ENCODE data around the gene ACY1. TPM values are rescaled to one million over a fixed set of nuclear protein-coding genes. Genes with fewer than 3 reads are reported as not detected.
A peak's percentile ranks its signal among the peaks of the same experiment; 100 is the strongest.

Gene ACY1
- total RNA-seq, 2 donors from 2014 or later = 31.1 to 40.2 TPM

DNA sequence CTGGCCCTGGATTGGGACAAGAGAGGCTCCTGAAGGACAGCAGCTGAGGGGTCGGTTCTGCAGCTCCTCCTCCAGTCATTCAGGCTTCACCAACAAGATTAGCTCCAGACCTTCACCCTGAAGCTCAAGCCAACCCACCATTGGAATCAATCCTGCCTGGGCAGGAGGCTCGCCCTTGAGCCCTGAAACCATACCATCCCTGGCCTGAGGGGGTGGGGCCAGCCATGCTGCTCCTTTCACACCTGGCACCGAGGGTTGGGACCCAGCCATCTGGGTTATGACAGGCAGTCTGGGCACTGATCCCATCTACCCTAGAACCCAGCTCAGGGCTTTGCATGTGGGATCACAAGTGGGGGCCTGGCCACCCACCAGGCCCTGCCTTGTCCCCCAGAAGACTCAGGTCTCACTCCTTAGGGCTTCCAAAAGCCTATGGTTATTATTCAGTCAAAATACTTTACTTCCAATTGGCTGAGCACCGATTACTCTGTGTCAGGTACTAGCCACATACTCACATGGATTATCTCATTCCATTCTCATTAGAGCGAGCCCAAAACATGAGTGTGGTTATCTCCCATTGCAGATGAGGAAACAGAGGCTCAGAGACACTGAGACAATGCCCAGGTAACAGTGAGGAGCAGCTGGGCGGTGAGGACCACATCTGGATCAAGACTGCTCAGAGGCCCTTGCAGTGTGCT, 12.6 kb upstream of the ACY1 start:
- no peaks in the 10 kb centered on the region for H3K9me3 ChIP-seq
- H3K27ac ChIP-seq = peak overlapping the region; percentile 25 to 52 (median 45)
- intact Hi-C loops (cut with DNase I) = no loop called here
- no peak overlapping the region for H3K4me3 ChIP-seq
- peaks cover 80% of the 10 kb centered on the region for H3K4me1 ChIP-seq
- ATAC-seq (no peak), DNase-seq (peak; percentile 76 to 92 (median 86))
- no peaks in the 10 kb centered on the region for H3K36me3 ChIP-seq (replicated peaks in 1 of 2; ENCODE audit: insufficient read depth in 1 of 2, low read depth in 2 of 2)
- no peaks in the 10 kb centered on the region for H3K27me3 ChIP-seq
- no peak for TF ChIP-seq POLR2A (IDR thresholded peaks at IDR 0.05)
- TF ChIP-seq, protein P1, sequence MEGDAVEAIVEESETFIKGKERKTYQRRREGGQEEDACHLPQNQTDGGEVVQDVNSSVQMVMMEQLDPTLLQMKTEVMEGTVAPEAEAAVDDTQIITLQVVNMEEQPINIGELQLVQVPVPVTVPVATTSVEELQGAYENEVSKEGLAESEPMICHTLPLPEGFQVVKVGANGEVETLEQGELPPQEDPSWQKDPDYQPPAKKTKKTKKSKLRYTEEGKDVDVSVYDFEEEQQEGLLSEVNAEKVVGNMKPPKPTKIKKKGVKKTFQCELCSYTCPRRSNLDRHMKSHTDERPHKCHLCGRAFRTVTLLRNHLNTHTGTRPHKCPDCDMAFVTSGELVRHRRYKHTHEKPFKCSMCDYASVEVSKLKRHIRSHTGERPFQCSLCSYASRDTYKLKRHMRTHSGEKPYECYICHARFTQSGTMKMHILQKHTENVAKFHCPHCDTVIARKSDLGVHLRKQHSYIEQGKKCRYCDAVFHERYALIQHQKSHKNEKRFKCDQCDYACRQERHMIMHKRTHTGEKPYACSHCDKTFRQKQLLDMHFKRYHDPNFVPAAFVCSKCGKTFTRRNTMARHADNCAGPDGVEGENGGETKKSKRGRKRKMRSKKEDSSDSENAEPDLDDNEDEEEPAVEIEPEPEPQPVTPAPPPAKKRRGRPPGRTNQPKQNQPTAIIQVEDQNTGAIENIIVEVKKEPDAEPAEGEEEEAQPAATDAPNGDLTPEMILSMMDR (IDR thresholded peaks at IDR 0.05) = peak in 2 of 7 experiments; percentile 0 to 18
- WGBS, 2 donors = 30 to 33% methylated on average over 3 to 6 of the region's 6 CpGs

GRCh38 chr3:51971350-51971749, 12.0 kb upstream of the ACY1 start:
- Histone ChIP-seq H3K36me3 (replicated peaks in 1 of 2; ENCODE audit: insufficient read depth in 1 of 2, low read depth in 2 of 2) (no peaks in the 10 kb centered on the region), H3K27me3 (no peaks in the 10 kb centered on the region), H3K4me1 (peaks cover 81% of the 10 kb centered on the region), H3K27ac (peak overlapping the region; percentile 17 to 52 (median 45)), H3K9me3 (no peaks in the 10 kb centered on the region), H3K4me3 (no peak overlapping the region)
- TF ChIP-seq, protein P1 (IDR thresholded peaks at IDR 0.05) = no peak
- no peak for TF ChIP-seq POLR2A (IDR thresholded peaks at IDR 0.05)
- no peak for DNase-seq
- 79 to 96% methylated on average over 8 to 11 of the region's 11 CpGs for WGBS, 2 donors
- intact Hi-C loops (cut with DNase I) = no loop called here
- ATAC-seq = no peak

- intact Hi-C loops (cut with DNase I) = no loop called here
- Histone ChIP-seq H3K27me3 (no peaks in the 10 kb centered on the region), H3K27ac (peak overlapping the region; percentile 84 to 97 (median 92)), H3K36me3 (replicated peaks in 1 of 2; ENCODE audit: insufficient read depth in 1 of 2, low read depth in 2 of 2) (no peaks in the 10 kb centered on the region), H3K4me3 (peak overlapping the region; percentile 30 to 34), H3K9me3 (no peaks in the 10 kb centered on the region), H3K4me1 (peaks cover 59% of the 10 kb centered on the region)
- WGBS, 2 donors = 8% methylated on average over 30 of the region's 30 CpGs; no CpG with 5 or more reads in 1 of the 2 donors
- peak in 3 of 4 donors; percentile 62 to 74 (median 65) for DNase-seq
- TF ChIP-seq, protein P1 (IDR thresholded peaks at IDR 0.05) = no peak
- no peak for TF ChIP-seq POLR2A (IDR thresholded peaks at IDR 0.05)
- peak; percentile 34 for ATAC-seq
These were observed 8.9 kb upstream of the ACY1 start for GRCh38 chr3:51974277-51974962.

DNA sequence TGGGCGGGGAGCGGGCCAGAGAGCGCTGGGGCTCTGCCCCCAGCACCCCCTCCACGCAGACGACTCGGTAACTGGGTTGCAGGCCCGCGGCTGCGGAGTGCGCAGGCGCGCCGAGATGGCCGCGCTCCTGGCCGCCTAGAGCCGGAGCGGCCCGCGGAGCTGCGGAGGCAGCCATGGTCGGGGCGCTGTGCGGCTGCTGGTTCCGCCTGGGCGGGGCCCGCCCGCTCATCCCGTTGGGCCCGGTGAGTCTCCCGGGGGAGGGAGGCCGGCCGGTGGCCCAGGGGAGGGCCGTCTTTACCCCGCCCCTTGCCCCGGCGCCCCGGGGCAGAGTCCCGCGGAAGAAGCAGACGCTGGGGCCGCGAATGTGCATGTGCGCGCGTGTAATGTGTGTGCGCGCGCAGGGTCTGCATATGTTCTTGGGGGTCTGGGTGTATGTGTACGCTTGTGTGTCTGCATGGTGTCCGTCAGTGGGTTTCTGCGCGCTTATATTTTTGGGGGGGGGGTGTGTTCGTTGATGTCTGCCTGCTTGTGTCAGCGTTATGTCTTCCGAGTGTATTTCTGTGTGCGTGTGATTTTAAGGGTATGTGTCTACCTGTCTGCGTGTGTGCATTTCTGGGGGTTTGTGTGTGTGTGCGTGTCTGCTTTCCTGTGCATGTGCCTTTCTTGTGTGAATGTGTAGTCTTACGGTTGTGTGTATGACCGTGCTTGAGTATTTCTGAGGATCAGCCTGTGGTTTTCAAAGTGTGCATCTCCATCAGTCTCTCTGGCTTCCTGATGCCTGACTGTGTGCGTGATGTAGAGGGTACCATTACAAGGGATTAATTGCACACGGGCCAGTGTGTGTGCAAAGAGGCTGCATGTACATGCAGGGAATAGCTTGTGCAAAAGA, 8.1 kb upstream of the ACY1 start, which contains the start of gene ABHD14A:
ABHD14A (plus strand) TSS at position 102 of the 889 bp plus-strand sequence; CDS start at position 174, 72 bp downstream.
- Histone ChIP-seq H3K4me1 (peaks cover 51% of the 10 kb centered on the region), H3K4me3 (peak within 1 kb of the TSS; percentile 30 to 34), H3K36me3 (replicated peaks in 1 of 2; ENCODE audit: insufficient read depth in 1 of 2, low read depth in 2 of 2) (no peaks in the 10 kb centered on the region), H3K27me3 (no peaks in the 10 kb centered on the region), H3K27ac (peak within 1 kb of the TSS; percentile 84 to 97 (median 92)), H3K9me3 (no peaks in the 10 kb centered on the region)
- DNase-seq (peak; percentile 65 to 77 (median 72)), ATAC-seq (peak; percentile 68)
- 0% methylated on average over 7 to 63 of the region's 63 CpGs for WGBS, 2 donors
- intact Hi-C loops (cut with DNase I) = no loop called here
- peak; percentile 60 to 70 (median 62) for TF ChIP-seq POLR2A (IDR thresholded peaks at IDR 0.05)
- TF ChIP-seq, protein P1 (IDR thresholded peaks at IDR 0.05) = peak in 1 of 7 experiments; percentile 7

All from body of pancreas (tissue), 4 donors.